HG03025 (cell line): Measurements from ENCODE around the gene PRKCZ.

Experiments
- ATAC-seq: cut with Tn5 transposase; IDR thresholded peaks from one replicate; pipeline ENCODE4 v1.9.1; 2021; ENCODE audit warnings: mild to moderate bottlenecking, moderate library complexity; ENCODE audit not compliant: unreplicated experiment, low FRiP score

Gene PRKCZ

DNA sequence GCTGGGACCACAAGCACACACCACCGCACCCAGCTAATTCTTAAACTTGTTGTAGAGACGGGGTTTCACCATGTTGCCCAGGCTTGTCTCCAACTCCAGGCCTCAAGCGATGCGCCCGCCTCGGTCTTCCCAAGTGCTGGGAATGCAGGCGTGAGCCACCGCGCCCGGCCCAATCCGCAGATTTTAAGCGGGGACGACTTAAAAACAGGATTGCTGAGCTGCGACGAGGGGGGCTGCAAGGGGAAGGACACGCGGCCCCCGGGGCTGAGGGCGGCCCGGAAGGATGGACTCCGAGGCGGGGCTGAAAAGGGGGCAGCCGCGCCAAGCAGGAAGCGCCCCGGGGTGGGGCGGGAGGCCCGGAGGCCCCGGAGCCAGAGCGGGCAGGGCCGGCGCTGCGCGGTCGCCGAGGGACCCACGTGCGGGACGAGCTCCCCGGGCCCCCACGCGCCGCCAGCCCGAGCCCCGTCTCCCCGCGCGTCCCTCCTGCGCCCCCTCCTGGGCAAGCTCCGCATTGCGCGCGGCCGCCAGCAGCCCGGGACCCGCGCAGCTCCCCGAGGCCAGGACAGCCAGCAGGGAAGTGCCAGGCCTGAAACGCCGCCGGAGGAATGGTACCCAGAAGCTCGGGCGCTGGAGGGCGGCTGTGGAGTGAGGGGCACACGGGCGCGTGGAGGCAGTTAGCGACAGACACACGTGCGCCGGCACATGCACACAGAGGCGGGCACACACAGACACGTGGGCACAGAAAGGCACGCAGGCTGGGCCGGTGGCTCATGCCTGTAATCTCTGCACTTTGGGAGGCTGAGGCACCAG is 5.5 kb upstream of the PRKCZ start:
- ATAC-seq, result no peak

GRCh38 chr1:2045468-2046173 is 4.6 kb upstream of the PRKCZ start:
- no peak for ATAC-seq

GRCh38 chr1:2046174-2046917 is 3.9 kb upstream of the PRKCZ start:
- no peak for ATAC-seq

GRCh38 chr1:2046953-2047748 is 3.1 kb upstream of the PRKCZ start:
- ATAC-seq, result no peak

DNA sequence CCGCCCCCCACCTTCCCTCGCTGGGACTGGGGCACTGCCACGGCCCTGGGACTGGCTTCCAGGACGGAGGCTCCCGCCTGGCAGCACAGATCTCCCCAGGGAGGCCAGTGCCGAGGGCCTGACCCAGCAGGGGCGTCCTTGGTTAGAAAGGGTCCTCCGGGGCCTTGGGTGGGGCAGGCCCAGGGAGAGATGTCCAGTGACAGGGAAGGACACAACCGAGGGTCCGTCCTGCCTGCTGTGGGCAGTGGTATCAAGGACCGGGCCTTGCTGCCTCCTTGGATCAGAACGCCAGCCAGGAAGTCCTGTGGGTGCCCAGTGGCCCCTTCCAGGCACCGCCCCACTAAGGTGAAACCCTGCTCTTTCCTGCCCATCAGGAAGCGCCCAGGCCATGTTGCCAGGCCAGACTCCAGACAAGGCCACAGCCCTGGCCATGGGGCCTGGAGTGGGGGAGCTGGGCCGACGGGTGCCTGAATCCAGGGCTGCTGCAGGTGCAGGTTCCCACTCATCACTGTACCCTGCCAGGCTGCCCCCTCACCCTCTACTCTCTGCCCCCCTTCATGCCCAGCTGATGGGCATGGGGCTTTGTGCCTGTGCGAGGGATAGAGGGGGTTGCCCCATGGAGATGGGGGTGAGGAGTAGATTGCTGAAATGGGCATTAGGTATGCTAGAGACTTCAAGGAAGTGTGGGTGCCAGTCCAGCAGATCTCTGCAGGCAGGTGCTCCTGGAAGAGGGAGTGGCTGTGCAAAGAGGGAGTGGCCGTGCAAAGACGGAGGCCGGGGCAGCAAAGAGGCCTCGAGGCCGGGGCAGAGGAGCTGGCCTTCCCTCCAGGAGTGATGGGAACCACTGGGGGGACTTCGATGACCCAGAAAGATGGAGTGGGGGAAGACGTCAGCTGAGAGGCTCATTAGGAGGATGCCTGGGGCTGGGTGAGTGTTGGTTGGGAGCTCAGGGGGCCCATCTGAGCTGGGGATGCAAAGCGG is 2.2 kb upstream of the PRKCZ start:
- no peak for ATAC-seq

- ATAC-seq, result no peak
These were observed 940 bp upstream of the PRKCZ start for GRCh38 chr1:2049225-2049717.

DNA sequence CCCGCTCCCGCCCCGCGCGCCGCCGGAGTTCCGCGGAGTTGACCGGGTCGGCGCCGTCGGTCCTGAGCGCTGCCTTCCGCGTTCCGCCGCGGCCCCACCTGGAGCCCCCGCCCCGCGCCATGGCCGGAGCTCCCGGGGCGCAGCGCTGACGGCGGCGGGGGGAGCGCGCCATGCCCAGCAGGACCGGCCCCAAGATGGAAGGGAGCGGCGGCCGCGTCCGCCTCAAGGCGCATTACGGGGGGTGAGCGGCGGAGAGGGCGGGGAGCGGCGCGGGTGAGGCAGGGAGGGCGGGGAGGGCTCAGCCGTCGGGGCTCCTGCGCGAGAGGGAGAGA is 216 bp downstream of the PRKCZ start:
- no peak for ATAC-seq

- no peak for ATAC-seq
These were observed 827 bp downstream of the PRKCZ start for GRCh38 chr1:2050793-2051682.

DNA sequence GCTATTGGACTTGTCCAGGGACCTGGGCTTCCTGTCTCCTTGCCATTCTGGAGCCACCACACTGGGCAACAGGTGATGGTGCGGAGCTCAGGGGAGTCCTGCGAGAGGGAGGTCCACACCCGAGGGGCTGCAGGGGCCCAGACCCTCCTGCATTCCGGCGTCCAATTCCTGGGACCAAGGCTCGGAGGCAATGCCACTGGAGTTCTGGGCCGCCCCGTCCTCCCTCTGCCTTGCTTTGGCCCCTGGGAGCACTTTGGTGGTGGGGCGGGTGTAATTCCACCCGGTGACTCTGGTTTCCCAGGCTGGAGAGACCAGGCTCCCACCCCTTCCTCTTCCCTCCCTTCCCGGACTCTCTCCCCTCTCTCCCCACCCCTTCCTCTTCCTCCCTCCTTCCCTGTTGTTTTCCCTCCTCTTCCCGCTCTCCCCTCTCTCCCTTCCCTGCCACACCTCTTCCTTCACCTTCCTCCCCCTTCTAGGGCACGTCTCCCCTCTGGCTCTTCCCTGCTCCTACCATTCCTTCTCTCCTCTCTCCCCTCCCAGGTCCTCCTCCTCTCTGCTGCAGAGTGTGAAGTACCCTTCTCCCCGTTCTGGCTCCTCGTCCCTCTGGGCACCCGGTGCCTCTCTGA is 2.0 kb downstream of the PRKCZ start:
- ATAC-seq, result no peak

GRCh38 chr1:2052756-2053155 is 2.5 kb downstream of the PRKCZ start:
- no peak for ATAC-seq

DNA sequence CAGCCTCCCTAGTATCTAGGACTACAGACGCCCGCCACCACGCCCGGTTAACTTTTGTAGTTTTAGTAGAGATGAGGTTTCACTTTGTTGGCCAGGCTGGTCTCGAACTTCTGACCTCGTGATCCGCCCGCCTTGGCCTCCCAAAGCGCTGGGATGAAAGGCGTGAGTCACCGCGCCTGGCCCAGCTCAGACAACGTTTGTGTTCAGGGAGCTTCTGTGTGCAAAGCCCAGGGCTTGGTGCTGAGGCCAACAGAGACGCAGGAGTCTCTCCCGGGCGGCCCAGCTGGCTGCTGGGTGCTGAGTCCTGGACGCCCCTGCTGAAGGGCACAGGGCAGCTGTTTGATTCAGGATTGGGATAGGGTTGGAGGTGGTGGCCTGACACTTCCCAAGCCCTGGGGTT is 3.0 kb downstream of the PRKCZ start:
- no peak for ATAC-seq

DNA sequence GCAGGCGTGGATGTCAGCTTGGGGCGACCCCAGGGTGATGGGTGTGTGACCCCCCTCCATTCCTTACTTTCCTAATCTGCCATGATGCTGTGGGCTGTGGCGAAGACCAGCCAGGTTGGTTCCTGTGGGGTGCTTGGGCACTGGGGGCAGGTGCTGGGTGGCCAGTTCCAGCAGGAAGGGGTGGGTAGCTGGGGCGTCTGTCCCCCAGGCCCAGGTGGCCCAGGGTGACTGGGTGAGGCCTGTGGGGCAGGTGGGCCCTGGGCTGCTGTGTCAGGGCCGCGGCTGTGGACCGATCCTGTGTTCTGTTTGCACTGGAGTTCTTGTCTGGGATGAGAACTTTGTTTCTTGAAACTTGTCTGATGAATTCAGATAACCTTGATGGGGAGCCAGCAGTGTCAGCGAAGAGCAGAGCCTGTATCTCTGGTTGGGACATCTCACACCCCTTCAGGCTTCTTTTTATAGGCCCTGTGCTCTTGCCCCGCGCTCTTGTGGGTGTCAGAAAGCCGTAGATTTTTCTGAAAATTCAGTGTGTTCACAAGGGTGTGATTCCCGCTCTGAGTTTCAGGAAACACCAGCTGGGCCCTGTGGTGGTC is 3.7 kb downstream of the PRKCZ start:
- no peak for ATAC-seq

DNA sequence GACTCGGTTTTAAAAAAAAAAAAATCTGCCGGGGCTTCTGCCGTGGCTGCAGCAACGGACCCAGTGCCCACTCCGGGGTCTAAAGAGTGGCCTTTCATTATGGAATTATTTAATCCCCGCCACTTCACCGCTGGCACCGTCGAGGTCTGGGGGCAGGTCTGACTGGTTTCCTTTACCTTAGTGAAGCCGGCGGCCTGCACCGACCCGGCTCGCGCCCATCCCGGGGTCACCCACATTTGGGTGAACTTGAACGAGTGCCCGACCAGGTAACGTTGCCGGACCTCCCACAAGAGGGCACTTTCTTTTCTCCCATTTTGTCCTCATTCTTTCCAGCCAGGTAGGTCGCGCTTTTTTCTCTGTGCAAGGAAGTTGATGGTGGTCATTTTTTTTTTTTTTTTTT is 4.3 kb downstream of the PRKCZ start:
- no peak for ATAC-seq

DNA sequence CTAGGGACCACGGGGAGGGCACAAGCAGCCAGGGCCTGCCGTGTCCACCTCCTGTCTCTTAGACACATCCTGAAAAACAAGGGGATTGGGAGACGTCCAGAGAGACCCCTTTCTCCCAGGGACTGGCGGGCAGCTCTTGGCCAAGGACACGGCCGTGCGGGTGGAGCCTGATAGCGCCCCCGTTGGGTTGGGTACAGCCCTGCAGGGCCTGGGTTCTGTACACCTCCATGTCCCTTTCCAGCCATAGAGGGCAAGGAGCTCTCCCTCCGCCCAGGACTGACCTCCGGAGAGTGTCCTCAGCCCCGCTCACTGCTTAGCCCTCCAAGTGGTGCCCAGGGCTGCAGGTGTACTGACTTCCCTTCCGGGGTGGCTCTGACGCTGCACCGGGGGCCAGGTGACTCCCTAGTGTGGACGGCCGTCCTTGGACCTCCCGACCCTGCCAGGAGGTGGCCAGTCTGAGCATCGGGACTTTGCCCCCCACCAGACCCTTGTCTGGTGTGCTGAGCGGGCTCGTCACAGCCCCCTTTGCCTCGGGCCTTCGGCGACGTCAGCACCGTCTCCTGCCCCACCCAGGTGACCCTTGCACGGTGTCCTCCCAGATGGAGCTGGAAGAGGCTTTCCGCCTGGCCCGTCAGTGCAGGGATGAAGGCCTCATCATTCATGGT is 5.8 kb downstream of the PRKCZ start:
- ATAC-seq, result no peak

GRCh38 chr1:2056955-2057590 is 6.9 kb downstream of the PRKCZ start:
- no peak for ATAC-seq

DNA sequence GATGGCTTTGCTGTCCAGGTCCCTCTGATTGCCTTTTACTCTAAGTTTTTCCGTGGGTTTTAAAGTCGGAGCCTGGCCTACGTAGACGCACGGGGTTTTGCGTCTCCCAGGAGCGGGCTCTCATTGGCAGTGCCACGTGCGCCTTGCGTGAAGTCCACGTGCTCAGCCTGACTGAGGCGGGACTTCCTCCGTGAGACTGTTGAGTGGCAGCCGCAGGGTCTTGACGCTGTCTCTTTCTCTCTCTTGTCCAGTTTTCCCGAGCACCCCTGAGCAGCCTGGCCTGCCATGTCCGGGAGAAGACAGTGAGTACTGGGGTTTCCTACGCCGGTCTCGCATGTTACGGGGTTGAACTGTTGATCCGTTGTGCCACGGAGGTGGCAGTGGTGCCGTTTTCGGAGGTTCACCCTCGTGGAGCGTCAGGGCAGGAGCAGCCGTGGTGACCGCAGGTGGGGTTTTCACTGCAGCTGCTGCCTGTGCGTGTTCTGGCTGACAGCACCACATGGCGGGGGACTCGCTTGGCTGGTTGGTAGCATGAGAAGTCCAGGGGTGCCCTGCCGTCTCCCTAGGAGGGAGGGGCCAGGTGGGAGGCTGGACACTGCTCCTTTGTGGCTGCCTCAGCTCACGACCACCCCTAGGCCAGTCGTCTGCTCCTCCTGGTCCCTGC is 9.2 kb downstream of the PRKCZ start:
- ATAC-seq, result no peak
